WTC11 (cell line): ENCODE results near the gene SLC6A16. TPM values are rescaled to one million over a fixed set of nuclear protein-coding genes. Genes with fewer than 3 reads are reported as not detected.

ENCODE experiments used
- ATAC-seq: fragments of 200-7000 bp; cut with Tn5 transposase; 2 replicates; pipeline ENCODE4 v1.10.0; 2021; ENCODE audit warnings: mild to moderate bottlenecking, moderate library complexity
- CTCF ChIA-PET: fragments of 300-600 bp; sonication (Branson Sonifier 250); formaldehyde crosslinking; loops from one replicate; lab custom pipeline; 2021; ENCODE audit warnings: antibody characterized with exemption; lab: Charles Lee
- POLR2A ChIA-PET: fragments of 350-600 bp; sonication (Branson Sonifier 250); formaldehyde crosslinking; loops from one replicate; lab custom pipeline; 2021; ENCODE audit warnings: antibody characterized with exemption; lab: Charles Lee
- DNase-seq: peaks from one replicate; pipeline ENCODE4 v3.0.0; 2021; ENCODE audit warnings: low spot score
- H3K27ac Mint-ChIP-seq: 2 replicates; pipeline ENCODE4 v1.8.0; 2021; ENCODE audit warnings: mixed read lengths
- H3K27me3 Mint-ChIP-seq: 2 replicates; pipeline ENCODE4 v1.8.0; 2021; ENCODE audit warnings: low read depth, mild to moderate bottlenecking, moderate library complexity, mixed read lengths
- H3K36me3 Mint-ChIP-seq: 2 replicates; pipeline ENCODE4 v1.8.0; 2021; ENCODE audit warnings: mixed read lengths
- H3K4me1 Mint-ChIP-seq: 2 replicates; pipeline ENCODE4 v1.8.0; 2022; ENCODE audit warnings: mixed read lengths
- H3K4me3 Mint-ChIP-seq: 2 replicates; pipeline ENCODE4 v1.8.0; 2021; ENCODE audit warnings: mild to moderate bottlenecking, moderate library complexity, mixed read lengths
- H3K9me3 Mint-ChIP-seq: 2 replicates; pipeline ENCODE4 v1.8.0; 2021; ENCODE audit warnings: mixed read lengths
- CREM ChIP-seq: sonication (generic); formaldehyde crosslinking; IDR thresholded peaks from 2 replicates; pipeline ENCODE4 v1.8.1; 2022; ENCODE audit warnings: mild to moderate bottlenecking, missing genetic modification reagents, moderate library complexity
- ELF4 ChIP-seq: sonication (generic); formaldehyde crosslinking; IDR thresholded peaks from 2 replicates; pipeline ENCODE4 v1.8.1; 2022; ENCODE audit warnings: low read depth, mild to moderate bottlenecking, moderate library complexity, missing genetic modification reagents
- ETV6 ChIP-seq: sonication (generic); formaldehyde crosslinking; IDR thresholded peaks from 2 replicates; pipeline ENCODE4 v1.8.1; 2022; ENCODE audit warnings: mild to moderate bottlenecking, missing genetic modification reagents
- FOXJ3 ChIP-seq: sonication (generic); formaldehyde crosslinking; IDR thresholded peaks from 2 replicates; pipeline ENCODE4 v1.9.0; 2021; ENCODE audit warnings: missing genetic modification reagents, mild to moderate bottlenecking, borderline replicate concordance
- HMGA2 ChIP-seq: fragments of 250-450 bp; sonication (Bioruptor Pico); IDR thresholded peaks from 2 replicates; pipeline ENCODE4 v1.4.0; 2021; ENCODE audit warnings: mild to moderate bottlenecking, moderate library complexity
- IRF2 ChIP-seq: sonication (generic); formaldehyde crosslinking; IDR thresholded peaks from 2 replicates; pipeline ENCODE4 v1.8.0; 2022; ENCODE audit warnings: low read depth, missing genetic modification reagents, borderline replicate concordance
- NFATC4 ChIP-seq: fragments of 250-450 bp; sonication (Bioruptor Pico); IDR thresholded peaks from 2 replicates; pipeline ENCODE4 v1.9.0; 2021; ENCODE audit warnings: mild to moderate bottlenecking
- NR2C2 ChIP-seq: sonication (generic); formaldehyde crosslinking; IDR thresholded peaks from 2 replicates; pipeline ENCODE4 v1.8.0; 2022; ENCODE audit warnings: mild to moderate bottlenecking, missing genetic modification reagents
- NR3C1 ChIP-seq: sonication (generic); formaldehyde crosslinking; conservative IDR thresholded peaks from 2 replicates; pipeline ENCODE4 v1.8.1; 2023; ENCODE audit warnings: low read depth, mild to moderate bottlenecking, missing genetic modification reagents
- OVOL2 ChIP-seq: fragments of 250-450 bp; sonication (Bioruptor Pico); IDR thresholded peaks from 2 replicates; pipeline ENCODE4 v1.9.0; 2021; ENCODE audit warnings: mild to moderate bottlenecking, borderline replicate concordance
- SMAD4 ChIP-seq: sonication (generic); formaldehyde crosslinking; IDR thresholded peaks from 2 replicates; pipeline ENCODE4 v1.8.0; 2022; ENCODE audit warnings: mild to moderate bottlenecking, missing genetic modification reagents
- SOX15 ChIP-seq: fragments of 250-450 bp; sonication (Bioruptor Pico); IDR thresholded peaks from 2 replicates; pipeline ENCODE4 v1.9.0; 2021; ENCODE audit warnings: mild to moderate bottlenecking
- TCF7 ChIP-seq: sonication (generic); formaldehyde crosslinking; IDR thresholded peaks from 2 replicates; pipeline ENCODE4 v1.8.0; 2022; ENCODE audit warnings: mild to moderate bottlenecking, low read depth, missing genetic modification reagents, moderate library complexity
- ZNF121 ChIP-seq: sonication (generic); formaldehyde crosslinking; IDR thresholded peaks from 2 replicates; pipeline ENCODE4 v1.8.0; 2023; ENCODE audit warnings: missing genetic modification reagents
- ZNF263 ChIP-seq: sonication (generic); formaldehyde crosslinking; IDR thresholded peaks from 2 replicates; pipeline ENCODE4 v1.8.1; 2022; ENCODE audit warnings: low read depth, mild to moderate bottlenecking, moderate library complexity, missing genetic modification reagents
- ZNF317 ChIP-seq: sonication (generic); formaldehyde crosslinking; IDR thresholded peaks from 2 replicates; pipeline ENCODE4 v1.8.1; 2023; ENCODE audit warnings: low read depth, mild to moderate bottlenecking, moderate library complexity, missing genetic modification reagents, borderline replicate concordance
- total RNA-seq: library from RNA; stranded (reverse); gene quantifications from 3 replicates; pipeline ENCODE4 v1.2.3, GENCODE V29; 2021
- TF ChIP-seq, protein P1 (sequence below): sonication (generic); formaldehyde crosslinking; conservative IDR thresholded peaks from 2 replicates; pipeline ENCODE4 v1.8.1; 2023; ENCODE audit warnings: mild to moderate bottlenecking, low read depth, missing genetic modification reagents, moderate library complexity
- TF ChIP-seq, protein P2 (sequence below): sonication (generic); formaldehyde crosslinking; IDR thresholded peaks from 2 replicates; pipeline ENCODE4 v1.8.0; 2022; ENCODE audit warnings: mild to moderate bottlenecking, missing genetic modification reagents
- TF ChIP-seq, protein P3 (sequence below): sonication (generic); formaldehyde crosslinking; IDR thresholded peaks from 2 replicates; pipeline ENCODE4 v1.8.1; 2022; ENCODE audit warnings: low read depth, mild to moderate bottlenecking, moderate library complexity, missing genetic modification reagents, borderline replicate concordance
- TF ChIP-seq, protein P4 (sequence below): fragments of 200-600 bp; IDR thresholded peaks from 2 replicates; pipeline ENCODE4 v1.8.0; 2022; ENCODE audit warnings: antibody characterized with exemption
- TF ChIP-seq, protein P5 (sequence below): sonication (generic); formaldehyde crosslinking; IDR thresholded peaks from 2 replicates; pipeline ENCODE4 v1.8.0; 2023; ENCODE audit warnings: mild to moderate bottlenecking, missing genetic modification reagents
- TF ChIP-seq, protein P6 (sequence below): sonication (generic); formaldehyde crosslinking; IDR thresholded peaks from 2 replicates; pipeline ENCODE4 v1.8.1; 2023; ENCODE audit warnings: mild to moderate bottlenecking, missing genetic modification reagents, moderate library complexity
- TF ChIP-seq, protein P7 (sequence below): fragments of 250-450 bp; sonication (Bioruptor Pico); IDR thresholded peaks from 2 replicates; pipeline ENCODE4 v1.9.0; 2021; ENCODE audit warnings: moderate library complexity, mild to moderate bottlenecking, inconsistent platforms, borderline replicate concordance

SLC6A16 gene
- total RNA-seq, 1 experiment from 2014 or later = 1.5 TPM

DNA sequence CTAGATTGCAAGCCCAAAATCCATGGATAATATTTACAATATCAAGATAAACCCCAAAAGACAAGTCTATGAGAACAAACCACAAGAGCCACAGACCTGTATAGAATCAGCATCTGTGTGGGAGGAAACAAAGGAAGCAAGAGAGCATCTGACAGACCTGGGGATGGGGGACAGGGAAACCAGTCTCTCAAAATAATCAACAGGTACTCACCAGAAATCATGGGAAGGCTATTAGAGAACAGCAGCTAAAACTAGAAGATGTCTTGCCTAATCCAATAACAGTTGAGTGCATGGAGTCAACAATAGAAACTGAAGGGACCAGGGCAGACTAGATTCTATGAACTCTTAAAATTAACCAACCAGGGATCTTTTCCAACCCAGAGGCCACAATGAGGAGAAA, 8.7 kb downstream of the SLC6A16 start:
- no peak overlapping the region for H3K27ac Mint-ChIP-seq
- ChIA-PET POLR2A (no interaction called here), CTCF (interaction anchor here (0.7 kb wide), 1 partner anchor 15 kb away, joined by 3 read pairs; no protein-coding TSS in a partner anchor)
- TF ChIP-seq ZNF263 (CRISPR knock-in tag) (no peak), NFATC4 (no peak), ZNF317 (no peak), ETV6 (CRISPR knock-in tag) (no peak), OVOL2 (CRISPR knock-in tag) (no peak), IRF2 (CRISPR knock-in tag) (no peak), ZNF121 (CRISPR knock-in tag) (no peak), SOX15 (CRISPR knock-in tag) (no peak), HMGA2 (no peak), ELF4 (no peak), FOXJ3 (CRISPR knock-in tag) (no peak), NR2C2 (CRISPR knock-in tag) (no peak), TCF7 (no peak)
- TF ChIP-seq, protein P1, sequence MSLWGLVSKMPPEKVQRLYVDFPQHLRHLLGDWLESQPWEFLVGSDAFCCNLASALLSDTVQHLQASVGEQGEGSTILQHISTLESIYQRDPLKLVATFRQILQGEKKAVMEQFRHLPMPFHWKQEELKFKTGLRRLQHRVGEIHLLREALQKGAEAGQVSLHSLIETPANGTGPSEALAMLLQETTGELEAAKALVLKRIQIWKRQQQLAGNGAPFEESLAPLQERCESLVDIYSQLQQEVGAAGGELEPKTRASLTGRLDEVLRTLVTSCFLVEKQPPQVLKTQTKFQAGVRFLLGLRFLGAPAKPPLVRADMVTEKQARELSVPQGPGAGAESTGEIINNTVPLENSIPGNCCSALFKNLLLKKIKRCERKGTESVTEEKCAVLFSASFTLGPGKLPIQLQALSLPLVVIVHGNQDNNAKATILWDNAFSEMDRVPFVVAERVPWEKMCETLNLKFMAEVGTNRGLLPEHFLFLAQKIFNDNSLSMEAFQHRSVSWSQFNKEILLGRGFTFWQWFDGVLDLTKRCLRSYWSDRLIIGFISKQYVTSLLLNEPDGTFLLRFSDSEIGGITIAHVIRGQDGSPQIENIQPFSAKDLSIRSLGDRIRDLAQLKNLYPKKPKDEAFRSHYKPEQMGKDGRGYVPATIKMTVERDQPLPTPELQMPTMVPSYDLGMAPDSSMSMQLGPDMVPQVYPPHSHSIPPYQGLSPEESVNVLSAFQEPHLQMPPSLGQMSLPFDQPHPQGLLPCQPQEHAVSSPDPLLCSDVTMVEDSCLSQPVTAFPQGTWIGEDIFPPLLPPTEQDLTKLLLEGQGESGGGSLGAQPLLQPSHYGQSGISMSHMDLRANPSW = no peak
- TF ChIP-seq, protein P2, sequence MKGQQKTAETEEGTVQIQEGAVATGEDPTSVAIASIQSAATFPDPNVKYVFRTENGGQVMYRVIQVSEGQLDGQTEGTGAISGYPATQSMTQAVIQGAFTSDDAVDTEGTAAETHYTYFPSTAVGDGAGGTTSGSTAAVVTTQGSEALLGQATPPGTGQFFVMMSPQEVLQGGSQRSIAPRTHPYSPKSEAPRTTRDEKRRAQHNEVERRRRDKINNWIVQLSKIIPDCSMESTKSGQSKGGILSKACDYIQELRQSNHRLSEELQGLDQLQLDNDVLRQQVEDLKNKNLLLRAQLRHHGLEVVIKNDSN (CRISPR knock-in tag) = no peak
- TF ChIP-seq, protein P3, sequence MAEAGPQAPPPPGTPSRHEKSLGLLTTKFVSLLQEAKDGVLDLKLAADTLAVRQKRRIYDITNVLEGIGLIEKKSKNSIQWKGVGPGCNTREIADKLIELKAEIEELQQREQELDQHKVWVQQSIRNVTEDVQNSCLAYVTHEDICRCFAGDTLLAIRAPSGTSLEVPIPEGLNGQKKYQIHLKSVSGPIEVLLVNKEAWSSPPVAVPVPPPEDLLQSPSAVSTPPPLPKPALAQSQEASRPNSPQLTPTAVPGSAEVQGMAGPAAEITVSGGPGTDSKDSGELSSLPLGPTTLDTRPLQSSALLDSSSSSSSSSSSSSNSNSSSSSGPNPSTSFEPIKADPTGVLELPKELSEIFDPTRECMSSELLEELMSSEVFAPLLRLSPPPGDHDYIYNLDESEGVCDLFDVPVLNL = no peak
- peaks cover 30% of the 10 kb centered on the region for H3K9me3 Mint-ChIP-seq
- DNase-seq (no peak), ATAC-seq (no peak)
- no peak overlapping the region for H3K4me3 Mint-ChIP-seq
- peaks cover 12% of the 10 kb centered on the region for H3K27me3 Mint-ChIP-seq
- H3K4me1 Mint-ChIP-seq = no peaks in the 10 kb centered on the region
- peaks cover 23% of the 10 kb centered on the region for H3K36me3 Mint-ChIP-seq

DNA sequence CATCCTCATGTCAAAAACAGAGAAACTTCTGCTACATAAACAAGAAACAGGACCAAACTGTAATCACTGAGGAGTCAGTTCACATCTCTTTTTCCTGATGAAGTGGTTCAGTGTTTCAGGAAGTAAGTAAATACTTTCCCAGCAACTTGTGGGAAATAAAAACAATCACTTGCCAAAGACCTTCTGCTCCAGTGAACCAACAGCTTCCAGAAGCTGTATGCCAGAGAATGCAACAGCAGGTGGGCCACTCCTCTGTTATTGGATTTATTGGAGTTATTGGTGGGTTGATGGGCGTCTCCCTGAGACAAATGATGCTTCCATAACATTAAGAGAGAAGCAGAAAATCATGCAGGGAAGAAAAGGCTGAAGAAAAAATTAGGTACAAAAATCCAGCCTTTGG, 9.9 kb downstream of the SLC6A16 start:
- Mint-ChIP-seq H3K27ac (no peak overlapping the region), H3K4me3 (no peak overlapping the region), H3K9me3 (peaks cover 20% of the 10 kb centered on the region), H3K36me3 (peaks cover 17% of the 10 kb centered on the region), H3K4me1 (no peaks in the 10 kb centered on the region), H3K27me3 (peaks cover 9% of the 10 kb centered on the region)
- CTCF ChIA-PET = interaction anchor here (1.1 kb wide), 1 partner anchor 13 kb away, joined by 4 read pairs; no protein-coding TSS in a partner anchor
- TF ChIP-seq, protein P4, sequence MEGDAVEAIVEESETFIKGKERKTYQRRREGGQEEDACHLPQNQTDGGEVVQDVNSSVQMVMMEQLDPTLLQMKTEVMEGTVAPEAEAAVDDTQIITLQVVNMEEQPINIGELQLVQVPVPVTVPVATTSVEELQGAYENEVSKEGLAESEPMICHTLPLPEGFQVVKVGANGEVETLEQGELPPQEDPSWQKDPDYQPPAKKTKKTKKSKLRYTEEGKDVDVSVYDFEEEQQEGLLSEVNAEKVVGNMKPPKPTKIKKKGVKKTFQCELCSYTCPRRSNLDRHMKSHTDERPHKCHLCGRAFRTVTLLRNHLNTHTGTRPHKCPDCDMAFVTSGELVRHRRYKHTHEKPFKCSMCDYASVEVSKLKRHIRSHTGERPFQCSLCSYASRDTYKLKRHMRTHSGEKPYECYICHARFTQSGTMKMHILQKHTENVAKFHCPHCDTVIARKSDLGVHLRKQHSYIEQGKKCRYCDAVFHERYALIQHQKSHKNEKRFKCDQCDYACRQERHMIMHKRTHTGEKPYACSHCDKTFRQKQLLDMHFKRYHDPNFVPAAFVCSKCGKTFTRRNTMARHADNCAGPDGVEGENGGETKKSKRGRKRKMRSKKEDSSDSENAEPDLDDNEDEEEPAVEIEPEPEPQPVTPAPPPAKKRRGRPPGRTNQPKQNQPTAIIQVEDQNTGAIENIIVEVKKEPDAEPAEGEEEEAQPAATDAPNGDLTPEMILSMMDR = no peak
- TF ChIP-seq SMAD4 (CRISPR knock-in tag) (no peak), CREM (no peak), NR3C1 (CRISPR knock-in tag) (no peak)
- TF ChIP-seq, protein P5, sequence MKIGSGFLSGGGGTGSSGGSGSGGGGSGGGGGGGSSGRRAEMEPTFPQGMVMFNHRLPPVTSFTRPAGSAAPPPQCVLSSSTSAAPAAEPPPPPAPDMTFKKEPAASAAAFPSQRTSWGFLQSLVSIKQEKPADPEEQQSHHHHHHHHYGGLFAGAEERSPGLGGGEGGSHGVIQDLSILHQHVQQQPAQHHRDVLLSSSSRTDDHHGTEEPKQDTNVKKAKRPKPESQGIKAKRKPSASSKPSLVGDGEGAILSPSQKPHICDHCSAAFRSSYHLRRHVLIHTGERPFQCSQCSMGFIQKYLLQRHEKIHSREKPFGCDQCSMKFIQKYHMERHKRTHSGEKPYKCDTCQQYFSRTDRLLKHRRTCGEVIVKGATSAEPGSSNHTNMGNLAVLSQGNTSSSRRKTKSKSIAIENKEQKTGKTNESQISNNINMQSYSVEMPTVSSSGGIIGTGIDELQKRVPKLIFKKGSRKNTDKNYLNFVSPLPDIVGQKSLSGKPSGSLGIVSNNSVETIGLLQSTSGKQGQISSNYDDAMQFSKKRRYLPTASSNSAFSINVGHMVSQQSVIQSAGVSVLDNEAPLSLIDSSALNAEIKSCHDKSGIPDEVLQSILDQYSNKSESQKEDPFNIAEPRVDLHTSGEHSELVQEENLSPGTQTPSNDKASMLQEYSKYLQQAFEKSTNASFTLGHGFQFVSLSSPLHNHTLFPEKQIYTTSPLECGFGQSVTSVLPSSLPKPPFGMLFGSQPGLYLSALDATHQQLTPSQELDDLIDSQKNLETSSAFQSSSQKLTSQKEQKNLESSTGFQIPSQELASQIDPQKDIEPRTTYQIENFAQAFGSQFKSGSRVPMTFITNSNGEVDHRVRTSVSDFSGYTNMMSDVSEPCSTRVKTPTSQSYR (CRISPR knock-in tag) = no peak
- TF ChIP-seq, protein P6, sequence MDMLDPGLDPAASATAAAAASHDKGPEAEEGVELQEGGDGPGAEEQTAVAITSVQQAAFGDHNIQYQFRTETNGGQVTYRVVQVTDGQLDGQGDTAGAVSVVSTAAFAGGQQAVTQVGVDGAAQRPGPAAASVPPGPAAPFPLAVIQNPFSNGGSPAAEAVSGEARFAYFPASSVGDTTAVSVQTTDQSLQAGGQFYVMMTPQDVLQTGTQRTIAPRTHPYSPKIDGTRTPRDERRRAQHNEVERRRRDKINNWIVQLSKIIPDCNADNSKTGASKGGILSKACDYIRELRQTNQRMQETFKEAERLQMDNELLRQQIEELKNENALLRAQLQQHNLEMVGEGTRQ = no peak
- TF ChIP-seq, protein P7, sequence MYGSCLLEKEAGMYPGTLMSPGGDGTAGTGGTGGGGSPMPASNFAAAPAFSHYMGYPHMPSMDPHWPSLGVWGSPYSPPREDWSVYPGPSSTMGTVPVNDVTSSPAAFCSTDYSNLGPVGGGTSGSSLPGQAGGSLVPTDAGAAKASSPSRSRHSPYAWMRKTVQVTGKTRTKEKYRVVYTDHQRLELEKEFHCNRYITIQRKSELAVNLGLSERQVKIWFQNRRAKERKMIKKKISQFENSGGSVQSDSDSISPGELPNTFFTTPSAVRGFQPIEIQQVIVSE (CRISPR knock-in tag) = no peak
- DNase-seq (no peak), ATAC-seq (no peak)
- POLR2A ChIA-PET = no interaction called here
